GM19043 (cell line): ENCODE results near the gene TWNK.

ENCODE experiments used
- ATAC-seq: cut with Tn5 transposase; IDR thresholded peaks from one replicate; pipeline ENCODE4 v1.9.1; 2021; ENCODE audit warnings: low read depth; ENCODE audit not compliant: unreplicated experiment

The TWNK gene

DNA sequence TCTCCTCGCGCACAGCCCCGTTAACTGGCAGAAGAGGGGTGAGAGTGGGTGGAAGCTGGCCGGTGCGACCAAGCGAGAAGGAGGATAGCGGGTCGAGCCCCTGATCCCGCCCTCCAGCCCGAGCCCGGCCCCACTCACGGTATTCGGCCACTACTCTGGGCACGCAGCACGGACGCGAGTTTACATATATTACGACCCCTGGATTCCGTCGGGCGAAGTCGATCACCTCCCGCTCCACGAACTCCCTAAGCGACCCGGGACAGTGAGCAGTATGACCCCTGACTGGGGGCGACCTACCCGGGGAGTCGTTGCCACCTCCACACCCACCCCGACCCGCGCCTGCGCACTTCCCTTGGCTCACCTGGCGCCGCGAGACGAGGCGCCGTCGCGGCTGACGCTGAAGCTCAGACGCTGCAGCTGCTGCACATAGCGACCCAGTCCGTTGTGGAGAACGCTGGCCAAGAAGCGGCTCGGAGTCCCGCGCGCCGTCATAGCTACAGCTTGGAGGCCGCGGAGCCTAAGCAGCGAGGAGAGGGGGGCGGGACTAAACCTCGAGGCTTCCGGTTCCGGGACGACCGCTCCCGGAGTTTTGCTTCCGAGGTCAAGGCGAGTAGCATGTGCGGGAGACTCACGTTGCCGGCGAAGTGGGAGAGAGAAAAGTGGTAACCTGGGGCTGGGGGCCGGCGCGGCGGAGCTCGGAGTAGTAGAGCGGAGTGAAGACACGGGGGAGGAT lies at the start of gene TWNK, which contains the start of gene MRPL43:
Gene TWNK, plus strand, starts transcription at position 592 of the 733 bp plus-strand sequence. CDS start 668 bp downstream, outside the sequence.
Gene MRPL43, minus strand, starts transcription at position 546 of the 733 bp plus-strand sequence. Its CDS starts 54 bp downstream, at position 492.
- ATAC-seq: peak; percentile 93

DNA sequence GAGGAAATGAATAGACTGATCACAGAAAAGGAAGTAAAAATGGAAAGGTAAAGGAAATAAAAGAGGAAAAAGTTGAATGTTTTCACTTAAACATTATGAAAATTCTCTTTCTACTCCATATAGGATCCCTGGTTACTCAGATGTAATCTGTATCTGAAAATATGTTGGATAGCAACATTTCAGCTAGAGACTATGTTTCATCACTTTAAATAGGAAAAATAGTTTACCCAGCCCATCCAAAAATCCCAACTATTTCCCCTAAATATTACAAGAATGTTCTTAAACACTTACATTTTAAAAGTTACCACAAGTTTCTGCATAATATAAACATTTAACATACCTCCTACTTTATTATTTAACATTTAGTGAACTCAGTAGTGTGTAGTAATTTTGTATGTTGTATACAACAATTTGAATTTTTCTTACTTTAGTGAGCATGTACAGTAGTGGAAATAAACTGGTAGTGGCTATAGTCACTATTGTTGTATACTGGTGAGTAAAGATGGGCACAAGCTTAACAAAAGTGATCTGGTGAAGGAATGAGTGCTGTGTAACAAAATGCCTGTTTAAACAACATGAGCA lies 47.5 kb upstream of the TWNK start:
- no peak for ATAC-seq

DNA sequence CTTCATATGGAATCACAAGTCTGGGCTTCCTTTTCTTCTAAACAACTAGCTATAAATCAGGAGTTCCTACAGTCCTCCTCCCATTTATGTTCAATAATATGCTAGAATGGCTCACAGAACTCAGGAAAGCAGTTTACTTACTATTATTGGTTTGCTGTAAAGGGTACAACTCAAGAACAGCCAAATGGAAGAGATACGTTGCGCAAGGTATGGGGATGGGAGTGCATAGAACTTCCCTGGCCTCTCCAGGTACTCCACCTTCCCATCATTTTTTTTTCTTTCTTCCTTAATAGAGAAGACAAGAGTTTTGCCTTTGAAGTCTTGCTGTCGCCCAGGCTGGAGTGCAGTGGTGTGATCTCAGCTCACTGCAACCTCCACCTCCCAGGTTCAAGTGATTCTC lies 45.1 kb upstream of the TWNK start:
- ATAC-seq: no peak

DNA sequence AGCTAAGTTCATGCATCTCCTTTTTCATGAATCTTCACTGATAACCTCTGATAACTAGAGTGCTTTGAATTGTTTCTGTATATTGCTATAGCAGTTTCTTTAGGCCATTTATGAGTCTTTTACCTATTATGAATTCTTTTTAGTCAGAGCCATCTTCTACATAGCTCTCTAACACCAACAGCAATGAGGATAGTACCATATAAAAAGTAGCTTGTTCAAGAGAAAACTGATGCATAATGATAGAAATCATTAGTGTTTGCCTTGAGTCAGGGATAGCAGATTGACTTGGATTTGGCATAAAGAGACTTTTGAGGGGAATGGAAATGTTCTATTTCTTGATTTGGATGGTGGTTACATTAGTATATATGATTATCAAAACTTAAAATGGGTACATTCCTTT lies 43.8 kb upstream of the TWNK start:
- no peak for ATAC-seq

GRCh38 chr10:100945754-100946153 lies 41.6 kb upstream of the TWNK start:
- no peak for ATAC-seq

GRCh38 chr10:100948916-100949315 lies 38.4 kb upstream of the TWNK start:
- ATAC-seq: no peak

- ATAC-seq: no peak
These were observed 27.1 kb upstream of the TWNK start for GRCh38 chr10:100960251-100960650.

GRCh38 chr10:100962351-100963080 lies 24.8 kb upstream of the TWNK start:
- ATAC-seq: no peak

DNA sequence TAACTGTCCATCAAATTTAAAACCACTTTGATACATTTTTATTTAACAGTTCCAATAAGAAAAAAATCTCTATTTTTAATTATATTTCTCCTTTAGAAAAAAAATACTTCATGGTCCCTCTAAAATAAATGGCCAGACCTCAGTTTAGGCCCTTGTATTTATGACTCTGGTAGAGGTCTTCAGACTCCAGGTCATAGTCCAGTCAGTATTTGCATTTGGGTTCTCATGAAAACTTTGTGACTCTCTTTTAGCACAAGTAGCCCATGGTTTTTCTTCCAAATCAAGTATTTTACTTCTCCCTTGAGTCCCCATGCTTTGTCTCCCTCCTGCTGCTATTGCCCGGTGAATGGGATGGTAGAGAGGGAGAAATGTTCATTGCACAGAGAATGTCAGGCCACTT lies 23.5 kb upstream of the TWNK start:
- ATAC-seq: no peak

GRCh38 chr10:100965820-100966219 lies 21.5 kb upstream of the TWNK start:
- no peak for ATAC-seq

GRCh38 chr10:100966887-100967286 lies 20.5 kb upstream of the TWNK start:
- ATAC-seq: no peak

GRCh38 chr10:100967332-100967731 lies 20.0 kb upstream of the TWNK start:
- no peak for ATAC-seq

GRCh38 chr10:100968062-100968736 lies 19.1 kb upstream of the TWNK start:
- ATAC-seq: no peak

GRCh38 chr10:100968863-100969186 lies 18.5 kb upstream of the TWNK start:
- ATAC-seq: no peak

DNA sequence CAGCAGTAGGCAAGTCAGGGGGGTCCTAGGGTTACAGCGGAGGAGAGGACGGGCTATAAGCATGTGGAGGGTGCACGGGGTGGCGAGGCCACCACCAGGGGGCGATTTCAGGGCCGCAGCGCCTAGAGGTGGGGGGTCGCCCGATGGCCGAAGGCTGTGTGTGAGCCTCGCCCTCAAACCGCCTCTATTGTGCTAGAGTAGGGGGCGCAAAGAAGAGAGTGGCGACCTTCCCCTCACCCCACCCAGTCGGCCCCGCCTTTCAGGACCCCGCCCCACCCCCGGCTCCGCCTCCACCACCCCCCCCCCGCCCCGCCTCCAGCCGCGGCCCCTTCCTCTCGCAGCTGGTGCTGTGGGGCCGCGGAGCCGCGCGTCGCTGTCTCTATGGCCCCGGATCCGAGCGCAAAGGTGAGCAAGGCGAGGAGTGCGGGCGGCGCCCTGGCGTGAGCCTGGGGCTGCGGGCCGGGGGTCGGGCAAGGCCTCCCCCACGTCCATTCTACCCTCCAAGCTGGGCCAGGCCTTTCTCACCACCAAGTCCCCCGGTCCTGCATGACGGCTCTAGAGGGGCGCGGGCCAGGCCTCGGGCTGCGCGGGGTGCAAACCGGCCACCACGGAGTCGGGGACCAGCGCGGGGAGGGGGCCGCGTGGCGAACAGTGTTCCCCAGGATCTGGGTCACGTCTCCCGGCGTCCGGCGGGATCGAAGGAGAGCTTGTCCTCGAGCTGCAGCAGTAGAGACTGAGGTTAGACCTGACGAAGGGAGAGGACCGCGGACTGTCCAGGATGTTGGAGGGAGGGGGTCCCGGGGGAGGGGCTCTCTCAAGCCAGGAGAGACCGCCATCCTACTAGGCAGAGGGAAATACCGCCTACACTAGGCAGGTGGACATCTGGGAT lies 17.9 kb upstream of the TWNK start, which contains the start of gene SEMA4G:
Gene SEMA4G, plus strand, starts transcription at position 318 of the 889 bp plus-strand sequence. CDS start 3,409 bp downstream, outside the sequence.
- ATAC-seq: peak; percentile 61

GRCh38 chr10:100970076-100970913 lies 17.0 kb upstream of the TWNK start:
- no peak for ATAC-seq

GRCh38 chr10:100970914-100971811 lies 16.2 kb upstream of the TWNK start:
- no peak for ATAC-seq
